Activated CD8-positive, alpha-beta memory T cell treated with anti-CD3 and anti-CD28 coated beads, Interleukin-2, amount 50 U/mL, for 1 hour (primary cell): Measurements from ENCODE around the gene TMTC1.

Experiments
- DNase-seq: peaks from one replicate; pipeline ENCODE4 v3.0.0-alpha.2; 2020; ENCODE audit errors: extremely low read depth

TMTC1 gene

DNA sequence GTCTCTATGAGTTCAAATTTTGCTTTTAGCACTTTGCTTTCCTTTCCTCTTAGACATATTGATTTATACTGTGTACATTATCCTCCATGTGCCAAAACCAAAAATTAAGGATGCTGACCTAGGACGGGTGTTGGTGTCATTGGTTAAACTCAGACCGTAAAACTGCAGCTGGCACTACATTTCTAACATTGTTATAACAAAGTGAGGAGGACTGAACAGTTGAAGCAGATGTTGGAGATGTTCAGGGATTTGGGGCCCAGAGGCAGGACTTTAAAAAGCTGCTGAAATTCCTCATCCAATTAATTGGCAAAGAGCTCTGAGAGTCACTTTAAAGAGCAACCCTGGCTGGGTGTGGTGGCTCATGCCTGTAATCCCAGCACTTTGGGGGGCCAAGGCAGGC lies 72.4 kb downstream of the TMTC1 start:
- DNase-seq: no peak

DNA sequence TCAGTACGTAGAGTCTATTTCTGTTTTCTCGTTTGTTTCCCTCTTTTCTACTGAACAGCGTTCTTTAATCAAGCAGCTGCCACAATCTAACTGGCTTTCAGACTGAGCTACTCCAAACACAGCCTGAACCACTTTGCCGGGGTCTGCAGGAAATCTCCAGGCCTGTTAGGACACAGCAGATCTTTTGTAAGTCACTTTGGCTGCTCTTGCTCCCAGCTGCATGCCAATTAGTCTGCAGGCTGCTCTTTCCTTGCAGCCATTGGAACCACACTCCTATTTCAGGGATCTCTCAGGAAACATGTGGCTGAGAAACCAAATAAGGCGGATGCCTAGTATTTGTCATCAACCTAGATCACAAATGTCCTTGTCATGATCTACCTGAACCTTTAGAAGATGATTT lies 73.6 kb downstream of the TMTC1 start:
- DNase-seq: no peak

DNA sequence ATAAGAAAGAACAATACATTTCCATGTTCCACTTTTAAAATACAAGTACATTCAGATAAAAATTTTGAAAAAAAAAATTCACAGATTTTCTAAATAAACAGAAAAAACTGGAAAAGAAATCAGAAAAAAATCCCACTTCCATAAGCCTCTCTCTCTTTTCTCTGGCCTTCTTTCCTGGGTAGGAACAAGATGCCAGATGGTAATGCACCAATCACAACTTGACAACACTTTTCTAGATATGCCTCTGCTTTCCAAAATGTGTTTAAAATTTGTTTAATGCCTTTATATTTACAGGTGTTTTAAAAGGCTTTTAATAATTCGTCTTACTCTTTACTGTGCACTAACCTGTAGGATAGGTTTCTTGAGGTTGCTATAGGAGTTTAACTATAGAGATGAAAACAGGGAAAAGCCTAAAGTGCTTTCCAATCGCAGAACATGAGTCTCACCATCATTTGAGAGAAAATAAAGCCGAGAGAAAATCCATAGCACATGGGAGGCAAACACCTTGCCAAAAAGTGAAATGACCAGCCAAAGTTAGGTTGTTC lies 74.2 kb downstream of the TMTC1 start:
- DNase-seq: no peak

DNA sequence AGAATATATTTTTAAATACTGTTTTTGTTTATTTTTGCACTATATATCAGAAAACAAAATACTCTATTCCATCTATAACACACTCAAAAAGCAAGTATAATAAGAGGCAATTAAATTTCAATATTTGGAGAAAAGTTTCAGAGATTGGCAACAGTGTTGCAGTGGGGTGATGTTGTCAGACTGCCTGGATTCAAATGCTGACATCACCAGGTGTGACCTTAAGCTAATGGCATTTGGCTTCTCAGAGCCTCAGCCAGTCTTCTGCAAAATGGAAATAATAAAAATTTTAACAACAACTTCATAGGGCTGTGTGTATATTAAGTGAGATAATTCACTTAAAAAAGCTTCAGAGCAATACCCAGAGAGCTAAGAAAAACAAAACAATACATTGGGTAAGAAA lies 74.7 kb downstream of the TMTC1 start:
- DNase-seq: no peak

DNA sequence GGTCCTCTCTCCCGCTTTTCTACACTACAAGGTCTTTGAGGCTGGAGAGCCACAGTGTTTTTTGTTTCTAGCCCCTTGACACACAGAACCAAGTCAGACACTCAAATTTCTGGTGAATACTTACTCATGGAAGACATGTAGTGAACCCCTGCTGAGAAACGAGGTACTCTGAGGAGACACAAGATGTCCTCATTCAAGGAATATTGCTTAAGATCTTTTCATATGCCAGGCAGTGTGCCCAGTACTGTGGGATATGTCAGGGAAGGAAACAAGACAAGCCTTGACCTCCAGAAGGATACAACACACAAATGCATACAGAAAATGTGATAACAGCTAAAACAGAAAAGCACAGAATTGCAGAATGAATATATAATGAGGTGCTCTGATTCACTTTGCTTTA lies 75.9 kb downstream of the TMTC1 start:
- DNase-seq: no peak

DNA sequence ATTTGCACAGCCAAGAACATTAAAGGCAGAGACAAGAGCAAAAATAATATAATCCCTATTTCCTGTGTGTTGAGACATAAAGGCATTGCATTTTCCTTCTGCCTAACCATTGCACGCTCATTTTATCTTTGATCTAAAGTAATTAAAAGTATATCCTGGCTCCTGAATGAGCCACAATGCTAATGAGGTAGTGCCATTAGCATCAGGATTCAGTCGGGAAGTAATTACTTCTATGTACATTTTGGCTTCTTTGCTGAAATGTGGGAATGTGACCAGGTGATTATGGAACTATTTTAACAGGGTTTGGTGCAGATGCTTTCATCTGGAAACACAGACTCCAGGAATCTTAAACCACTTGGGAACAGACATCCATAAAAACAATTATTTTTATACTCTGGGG lies 77.4 kb downstream of the TMTC1 start:
- no peak for DNase-seq

DNA sequence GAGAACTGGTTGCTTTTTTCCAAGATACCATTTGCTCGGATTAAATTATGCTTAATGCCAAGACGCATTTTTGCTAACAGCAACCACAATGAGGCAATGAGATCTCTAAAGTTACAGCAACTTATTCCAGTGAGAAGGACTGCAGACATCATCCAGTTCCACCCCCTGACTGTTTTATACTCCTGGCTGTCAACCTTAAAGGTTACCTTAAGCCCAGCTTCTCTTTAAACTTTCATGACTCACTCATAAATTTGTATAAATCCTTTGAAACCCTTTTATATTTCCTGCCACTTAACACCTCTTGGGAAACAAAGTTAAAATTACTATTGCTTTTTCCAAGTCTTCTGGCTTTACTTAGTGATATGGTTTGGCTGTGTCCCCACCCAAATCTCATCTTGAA lies 80.2 kb downstream of the TMTC1 start:
- no peak for DNase-seq

DNA sequence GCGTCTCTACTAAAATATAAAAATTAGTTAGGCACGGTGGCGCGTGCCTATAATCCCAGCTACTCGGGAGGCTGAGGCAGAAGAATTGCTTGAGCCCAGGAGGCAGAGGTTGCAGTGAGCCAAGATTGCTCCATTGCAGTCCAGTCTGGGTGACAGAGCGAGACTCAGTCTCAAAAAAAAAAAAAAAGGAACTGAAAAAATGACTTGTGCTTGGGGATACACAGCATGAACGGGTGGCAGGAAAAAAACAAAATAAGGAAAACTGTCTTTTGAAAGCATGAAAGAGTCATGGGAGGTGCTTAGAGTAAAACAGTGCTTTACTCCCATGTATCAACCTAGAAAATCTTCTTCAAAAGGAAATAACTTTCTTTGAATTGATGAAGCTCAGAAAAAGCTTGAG lies 80.8 kb downstream of the TMTC1 start:
- no peak for DNase-seq

DNA sequence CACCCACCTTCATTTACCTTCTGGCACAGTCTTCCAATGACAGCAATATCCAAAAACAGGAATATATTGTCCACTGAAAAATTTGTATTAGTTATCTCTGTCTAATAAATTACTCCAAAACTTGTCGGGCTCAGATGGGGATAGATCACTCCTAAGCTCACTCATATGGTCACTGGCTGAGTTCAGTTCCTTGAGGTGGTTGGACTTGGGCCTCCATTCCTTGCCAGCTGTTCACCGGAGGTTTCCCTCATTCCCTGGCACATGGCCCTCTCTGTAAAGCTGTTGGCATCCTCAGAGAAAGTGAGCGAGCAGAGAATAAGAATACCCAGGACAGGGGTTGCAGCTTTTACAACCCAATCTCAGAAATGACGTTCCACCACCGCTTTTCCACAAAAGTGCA lies 81.5 kb downstream of the TMTC1 start:
- DNase-seq: no peak

DNA sequence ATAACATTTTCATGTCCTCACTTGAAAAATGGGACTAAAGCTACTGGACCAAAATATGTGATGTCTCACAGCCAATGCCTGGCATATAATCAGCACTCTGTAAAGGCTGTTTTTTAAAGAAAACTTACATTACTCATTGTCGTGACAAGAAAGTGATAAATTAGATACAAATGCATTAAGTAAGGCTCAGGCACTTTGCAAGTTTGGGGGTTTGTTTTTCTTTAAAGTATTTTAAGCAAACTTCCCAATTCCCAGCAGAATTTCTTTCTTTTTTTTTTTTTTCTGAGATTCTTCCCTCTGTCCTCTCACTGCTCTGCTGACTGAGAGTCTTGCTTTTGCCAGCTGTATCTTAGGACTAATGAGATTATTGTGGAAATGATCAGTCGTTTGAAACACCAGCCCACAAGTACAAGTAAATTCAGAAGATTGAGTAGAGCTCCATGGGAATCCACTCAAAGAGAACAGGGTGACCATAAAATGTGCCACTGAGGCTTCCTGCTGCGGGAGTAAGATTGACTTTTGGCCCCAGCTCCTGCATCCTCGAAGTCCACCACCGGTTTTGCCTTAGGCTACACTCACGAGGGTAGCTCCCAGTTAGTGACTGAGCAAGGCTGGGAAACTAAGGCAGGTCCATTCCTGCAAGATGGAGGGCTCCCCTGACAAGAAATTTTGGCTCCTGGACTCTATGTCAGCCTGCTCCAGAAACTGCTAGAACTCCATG lies 82.8 kb downstream of the TMTC1 start:
- DNase-seq: no peak

DNA sequence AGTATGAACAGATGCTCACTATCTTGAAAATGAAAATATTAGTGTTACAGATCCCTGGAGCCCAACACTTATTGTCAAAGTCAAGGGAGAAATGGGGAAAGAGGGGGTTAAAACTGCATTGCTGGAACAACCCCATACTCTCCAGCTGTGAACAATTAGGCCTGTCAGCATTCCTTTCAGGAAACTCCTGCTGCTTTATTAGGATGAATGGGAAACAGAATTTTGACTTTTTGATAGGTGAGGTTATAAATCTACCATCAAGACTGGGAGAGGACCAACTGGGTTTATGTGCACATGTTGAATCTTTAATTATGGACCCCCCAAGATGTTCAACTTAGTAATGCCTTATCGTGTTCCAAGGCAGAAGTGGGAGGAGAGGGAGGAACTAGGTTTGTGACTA lies 85.0 kb downstream of the TMTC1 start:
- DNase-seq: no peak

DNA sequence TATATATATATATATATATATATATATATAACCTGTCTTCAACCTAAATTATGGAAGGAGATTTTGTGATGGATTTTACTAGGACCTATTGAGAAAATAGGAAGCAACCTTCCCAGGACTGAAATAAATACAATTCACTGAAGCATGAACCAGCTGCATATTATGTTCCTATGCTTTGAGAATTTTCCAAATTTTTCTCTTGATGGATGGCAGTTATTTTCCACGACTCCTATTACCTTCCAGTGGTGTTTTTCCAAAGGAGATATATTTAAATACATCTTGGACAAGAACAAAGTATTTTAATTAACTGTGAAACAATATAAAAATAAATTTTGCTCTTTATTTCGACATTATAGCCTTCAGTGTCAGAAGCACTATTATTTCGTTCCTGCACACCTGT lies 87.9 kb downstream of the TMTC1 start:
- DNase-seq: no peak

DNA sequence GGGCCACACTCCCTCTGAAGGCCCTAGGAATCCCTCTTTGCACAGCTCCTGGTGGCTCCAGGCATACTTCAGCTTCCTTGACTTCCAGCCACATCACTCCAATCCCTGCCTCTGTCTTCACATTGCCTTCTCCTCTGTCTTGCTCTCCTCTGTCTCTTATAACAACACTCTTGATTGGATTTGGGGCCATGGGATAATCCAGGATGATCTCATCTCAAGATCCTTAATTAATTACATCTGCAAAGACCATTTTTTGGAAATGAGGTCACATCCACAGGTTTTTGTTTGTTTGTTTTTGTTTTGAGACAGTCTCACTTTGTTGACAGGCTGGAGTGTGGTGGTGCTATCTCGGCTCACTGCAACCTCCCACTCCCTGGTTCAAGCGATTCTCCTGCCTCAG lies 88.7 kb downstream of the TMTC1 start:
- no peak for DNase-seq

DNA sequence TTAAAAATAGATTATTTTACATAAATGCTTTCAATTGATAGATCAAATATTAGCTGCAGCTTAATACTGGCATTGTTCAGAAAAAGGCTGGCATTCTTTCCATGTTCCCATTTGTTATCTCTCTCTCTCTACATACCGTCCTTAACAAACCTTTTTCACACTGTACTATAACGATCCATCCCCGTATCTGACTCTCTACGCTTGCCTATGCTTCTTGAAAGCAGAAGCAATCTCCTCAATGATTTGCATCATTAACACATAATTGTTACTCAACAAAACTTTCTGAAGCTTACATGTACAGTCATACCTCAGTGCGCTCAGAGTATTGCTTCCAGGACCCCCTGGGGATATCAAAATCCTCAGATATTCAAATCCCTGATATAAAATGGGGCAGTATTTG lies 89.7 kb downstream of the TMTC1 start:
- DNase-seq: no peak

DNA sequence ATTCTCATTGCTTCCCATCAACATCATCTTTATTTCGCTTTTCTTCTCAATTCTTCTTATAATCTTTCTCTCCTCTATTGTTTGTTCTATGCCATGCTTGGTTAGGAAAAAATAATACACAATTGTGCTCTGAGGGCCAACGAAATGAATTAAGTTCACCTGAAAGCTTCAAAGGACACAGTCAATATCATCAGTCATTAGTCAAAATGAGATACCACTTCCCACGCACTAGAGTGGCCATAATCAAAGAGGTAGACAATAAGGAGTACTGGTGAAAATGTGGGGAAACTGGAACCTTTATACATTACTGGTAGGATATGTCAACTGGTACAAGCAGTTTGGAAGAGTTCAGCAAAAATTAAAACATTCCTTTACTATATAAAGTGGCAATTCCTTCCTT lies 91.5 kb downstream of the TMTC1 start:
- no peak for DNase-seq

DNA sequence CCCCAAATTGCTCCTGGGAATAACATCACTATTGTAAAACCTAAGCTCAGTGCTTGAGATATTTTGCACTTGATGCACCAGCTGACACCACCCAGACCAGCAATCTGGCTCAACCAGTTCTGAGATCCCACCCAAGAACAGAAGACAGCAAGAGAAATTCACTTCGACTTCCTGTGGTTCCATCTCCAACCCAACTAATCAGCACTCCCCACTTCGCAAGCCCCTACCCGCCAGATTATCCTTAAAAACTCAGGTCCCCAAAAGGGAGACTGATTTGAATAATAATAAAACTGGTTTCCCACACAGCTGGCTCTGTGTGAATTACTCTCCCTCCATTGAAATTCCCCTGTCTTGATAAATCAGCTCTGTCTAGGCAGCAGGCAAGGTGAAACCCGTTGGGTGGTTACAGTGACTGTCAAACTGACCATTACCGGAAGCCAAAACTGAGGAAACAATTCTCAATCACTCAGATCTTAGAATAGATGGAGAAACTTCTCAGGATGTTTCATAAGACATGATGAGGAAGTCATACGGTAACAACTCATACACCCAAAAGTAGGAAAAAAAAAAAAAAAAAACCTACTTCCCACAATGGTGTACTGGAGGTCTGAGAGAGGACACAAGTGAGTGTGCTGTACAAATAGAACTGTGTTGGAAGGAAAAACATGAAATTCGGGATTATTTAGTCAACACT lies 92.4 kb downstream of the TMTC1 start:
- no peak for DNase-seq

DNA sequence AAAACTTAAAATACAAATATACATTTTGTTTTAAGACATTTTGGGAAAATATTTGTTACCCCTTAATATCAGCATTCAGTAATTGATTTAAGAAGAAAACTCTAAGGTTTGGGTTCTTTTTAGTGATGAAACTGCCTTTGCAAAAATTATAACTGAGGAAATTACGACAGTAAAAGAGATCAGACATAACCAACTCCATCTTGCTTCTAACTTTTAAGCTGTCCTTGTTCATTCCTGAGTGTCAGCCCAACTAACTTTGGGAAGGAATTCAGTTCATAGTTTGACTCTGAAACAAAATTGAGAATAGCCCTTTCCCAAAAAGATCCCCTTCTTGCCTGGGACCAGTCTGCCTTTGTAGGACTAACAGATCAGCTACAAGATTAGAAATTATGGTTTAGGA lies 93.0 kb downstream of the TMTC1 start:
- no peak for DNase-seq

DNA sequence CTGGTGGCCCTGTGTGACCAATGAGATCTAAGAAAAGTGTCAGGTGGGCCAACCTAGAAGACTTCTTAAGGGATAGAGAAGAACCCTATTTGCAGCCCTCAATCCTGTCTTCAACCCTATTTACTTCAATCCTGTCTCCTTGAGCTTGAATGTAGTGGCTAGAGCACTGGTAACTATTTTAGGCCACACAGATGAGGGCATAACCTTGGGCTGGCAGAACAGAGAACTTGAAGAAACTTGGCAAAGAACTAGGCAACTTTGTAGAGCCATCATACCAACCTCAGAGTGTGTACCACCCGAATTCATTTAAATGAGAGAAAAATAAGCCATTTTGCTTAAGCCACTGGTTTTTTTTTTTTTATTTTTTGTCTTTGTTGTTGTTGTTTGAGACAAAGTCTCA lies 94.8 kb downstream of the TMTC1 start:
- DNase-seq: no peak

DNA sequence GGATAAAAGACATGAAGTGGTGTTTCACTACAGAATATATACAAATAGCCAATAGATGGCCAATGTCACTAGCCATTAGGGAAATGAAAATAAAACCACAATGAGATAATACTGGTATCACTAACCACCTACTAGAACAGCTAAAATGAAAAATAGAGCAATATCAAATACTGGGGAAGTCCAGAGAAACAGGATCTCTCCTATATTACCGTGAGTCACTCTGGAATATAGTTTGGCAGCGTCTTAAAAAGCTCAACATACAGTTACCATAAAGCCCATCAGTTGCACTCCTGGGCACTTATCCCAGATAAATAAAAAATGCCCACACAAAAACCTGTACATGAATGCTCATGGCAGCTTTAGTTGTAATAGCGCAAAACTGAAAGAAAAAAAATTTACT lies 101.7 kb downstream of the TMTC1 start:
- no peak for DNase-seq

DNA sequence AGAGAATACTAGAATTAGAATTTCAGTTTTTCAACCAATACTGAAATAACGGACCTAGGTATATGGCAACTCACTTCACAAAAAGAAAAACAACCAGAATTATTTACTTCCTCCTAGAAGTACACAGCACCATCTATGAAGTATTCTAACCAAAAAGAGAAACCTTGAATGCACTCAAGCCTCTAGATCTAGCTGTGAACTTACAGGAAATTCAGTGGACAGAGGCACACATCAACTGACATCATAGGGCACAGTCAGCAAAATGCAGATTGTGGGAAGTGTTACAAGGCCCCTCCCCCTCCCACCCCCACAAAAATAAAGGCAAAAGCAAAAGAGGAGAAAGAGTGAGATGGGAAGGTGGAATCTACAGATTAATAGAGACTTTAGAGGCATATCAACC lies 102.4 kb downstream of the TMTC1 start:
- no peak for DNase-seq

DNA sequence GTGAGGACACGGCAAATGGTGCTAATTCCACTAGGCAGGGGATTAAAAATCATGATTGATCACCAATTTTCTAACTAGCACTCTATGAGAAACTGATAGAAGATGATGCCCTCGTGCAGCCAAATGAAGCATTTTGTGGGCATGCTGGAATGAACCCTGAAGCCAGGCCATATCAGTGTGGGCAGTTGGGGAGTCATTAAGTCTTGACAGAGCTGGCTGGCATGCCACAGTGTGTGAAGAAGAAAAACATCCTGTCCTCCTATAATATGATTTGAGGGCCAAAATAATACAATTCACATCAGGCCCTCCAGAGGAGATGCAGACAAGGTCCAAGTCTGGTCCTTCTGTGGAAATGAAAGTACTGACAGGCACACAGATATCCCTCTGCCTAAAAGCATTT lies 107.1 kb downstream of the TMTC1 start:
- DNase-seq: no peak

DNA sequence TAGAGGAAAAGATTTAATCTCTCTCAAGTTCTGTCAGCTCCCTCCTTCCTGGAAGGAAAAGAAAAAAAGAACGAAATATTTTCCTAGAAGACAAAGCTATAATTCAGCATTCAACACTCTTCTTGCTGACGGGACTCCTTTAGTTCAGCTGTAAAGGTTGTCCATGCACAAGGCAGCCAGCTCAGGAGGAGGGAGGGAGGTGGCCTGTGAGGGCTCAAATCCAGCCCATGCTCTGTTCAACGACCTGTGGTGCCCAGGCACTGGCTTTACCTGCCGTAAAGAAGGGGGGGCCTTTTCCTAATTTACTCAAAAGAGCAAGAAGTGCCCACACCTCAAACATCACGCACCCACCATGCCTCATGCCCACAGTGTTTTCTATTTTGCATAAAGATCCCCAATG lies 109.3 kb downstream of the TMTC1 start:
- no peak for DNase-seq

DNA sequence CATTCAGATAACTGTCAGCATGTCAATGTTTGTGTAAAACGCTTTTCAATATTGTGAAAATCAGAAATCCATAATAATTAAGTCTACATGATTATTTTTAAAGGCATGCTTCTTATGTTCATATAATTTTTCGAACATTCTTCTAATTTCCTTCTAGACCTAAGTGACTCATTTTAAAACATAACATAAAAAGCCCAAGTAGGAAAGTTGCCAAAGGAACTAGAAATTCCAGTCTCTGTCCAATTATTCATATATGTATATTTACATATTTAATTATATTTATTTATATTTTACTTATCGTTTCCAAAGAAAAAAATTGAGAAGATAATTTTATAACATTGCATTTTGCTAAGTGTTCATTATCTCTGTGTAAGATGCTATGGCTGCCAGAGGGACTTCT lies 110.4 kb downstream of the TMTC1 start:
- no peak for DNase-seq

DNA sequence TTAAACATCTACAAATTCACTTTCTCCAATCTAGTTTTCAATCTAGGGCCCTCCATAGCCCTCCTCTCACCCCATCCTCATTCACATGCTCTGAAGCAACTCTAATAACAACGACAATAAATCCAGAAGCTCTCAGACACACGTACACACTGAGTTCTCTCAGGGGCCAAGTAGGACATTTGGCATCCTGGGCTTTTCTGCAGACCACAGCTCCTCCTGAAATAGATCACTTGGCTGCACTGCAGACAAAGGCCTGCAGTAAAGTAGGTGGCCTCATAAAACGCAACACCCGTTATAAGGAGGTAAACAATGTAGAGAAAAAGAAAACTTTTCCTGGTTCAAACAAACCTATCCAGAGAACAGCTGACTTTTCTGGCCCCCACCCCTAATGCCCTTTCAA lies 111.2 kb downstream of the TMTC1 start:
- no peak for DNase-seq
